Kidney (tissue), 14 donors: ENCODE results near the gene NLRP14. TPM values are rescaled to one million over a fixed set of nuclear protein-coding genes. Genes with fewer than 3 reads are reported as not detected.

Experiments
- DNase-seq, 5 donors: peaks; one replicate each; pipeline ENCODE4 v3.0.0-alpha.2; 2013 to 2020
- FAIRE-seq: peaks from 2 replicates; lab custom pipeline; 2012; peaks lifted over from hg19 to GRCh38; lab: Jason Lieb, UNC
- H3K27ac ChIP-seq, 2 donors: one replicate each; pipeline ENCODE4 v1.7.0; 2013; ENCODE audit warnings: low read depth in 2 of 2, low read length in 2 of 2, inconsistent platforms in 1 of 2
- H3K27me3 ChIP-seq: one replicate; pipeline ENCODE4 v1.7.1; 2013; ENCODE audit warnings: low read length, inconsistent platforms; ENCODE audit not compliant: control insufficient read depth, insufficient read depth
- H3K36me3 ChIP-seq, 3 donors: one replicate each; pipeline versions ENCODE4 v1.7.0 to v1.7.1; 2013; ENCODE audit warnings: low read length in 3 of 3, control low read depth in 1 of 3, inconsistent platforms in 1 of 3; ENCODE audit not compliant: insufficient read depth in 3 of 3, control insufficient read depth in 2 of 3
- H3K4me1 ChIP-seq, 3 donors: one replicate each; pipeline versions ENCODE4 v1.7.0 to v1.7.1; 2013; ENCODE audit warnings: low read length in 3 of 3, inconsistent platforms in 1 of 3, low read depth in 1 of 3; ENCODE audit not compliant: control insufficient read depth in 2 of 3, insufficient read depth in 2 of 3
- H3K4me3 ChIP-seq, 3 donors: one replicate each; pipeline versions ENCODE4 v1.7.0 to v1.8.1; 2013; ENCODE audit warnings: low read length in 3 of 3, control low read depth in 1 of 3, inconsistent platforms in 1 of 3
- H3K9ac ChIP-seq, 3 donors: one replicate each; pipeline versions ENCODE4 v1.7.0 to v1.7.1; 2013; ENCODE audit warnings: low read length in 3 of 3, control low read depth in 1 of 3, inconsistent platforms in 1 of 3
- H3K9me3 ChIP-seq, 3 donors: one replicate each; pipeline versions ENCODE4 v1.7.0 to v1.7.1; 2013; ENCODE audit warnings: low read length in 3 of 3, control low read depth in 1 of 3, inconsistent platforms in 1 of 3; ENCODE audit not compliant: control insufficient read depth in 2 of 3, insufficient read depth in 1 of 3
- intact Hi-C: fragments of 100-400 bp; cut with DNase I; formaldehyde crosslinking; loops from one replicate; pipeline ENCODE4 v1.11.1; 2022
- polyA plus RNA-seq: library from polyadenylated mRNA; stranded (reverse); fragments of 350-450 nt; fragmentation: Illumina TruSeq; extraction: RNeasy Lipid Tissue Mini Kit (QIAGEN cat#74804); gene quantifications from one replicate; pipeline ENCODE4 v1.2.3, GENCODE V29; 2014; ENCODE audit warnings: low read depth, low replicate concordance; ENCODE audit not compliant: insufficient read depth
- total RNA-seq: library from RNA; stranded (reverse); fragmentation: NEBNext Ultra II Directional; extraction: Animal tissue kit (Norgen Biotek cat#: 25700); gene quantifications from one replicate; pipeline ENCODE4 v1.2.1, GENCODE V29; 2021
- TF ChIP-seq, protein P1 (sequence below): IDR thresholded peaks from 3 replicates; pipeline ENCODE4 v1.5.1; 2012; ENCODE audit warnings: mild to moderate bottlenecking, moderate library complexity, borderline replicate concordance; ENCODE audit not compliant: insufficient read depth; ENCODE audit errors: extremely low read depth
- donor health status: control.
- donor health status: control.
- donor health status: control.
- donor health status: control.
- donor health status: control.
- donor health status: DM: yes; HTN: yes; CAD: no.
- donor health status: Normal renal cell carcinoma (clear cell type).

The NLRP14 gene
- total and polyA plus RNA-seq, 2 donors from 2014 or later: 0.28 to 0.47 TPM

DNA sequence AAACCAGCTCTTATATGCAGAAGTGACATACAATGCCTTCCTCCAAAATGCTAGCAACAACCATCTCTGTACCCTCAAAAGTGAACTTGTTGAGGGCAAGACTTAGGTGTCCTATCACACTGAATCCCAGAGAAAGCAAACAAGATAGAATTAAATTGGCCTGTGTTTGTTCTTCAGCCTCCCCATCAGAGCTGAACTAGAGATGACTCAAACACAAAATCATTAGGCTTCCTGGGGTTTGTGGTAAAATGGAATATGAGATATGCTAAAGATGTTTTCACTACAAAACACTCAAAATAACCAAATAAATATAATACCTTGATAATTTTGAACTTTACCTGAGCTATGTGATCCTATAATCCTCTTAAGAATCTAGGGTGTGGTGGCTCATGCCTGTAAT lies 31.8 kb upstream of the NLRP14 start:
- TF ChIP-seq, protein P1, sequence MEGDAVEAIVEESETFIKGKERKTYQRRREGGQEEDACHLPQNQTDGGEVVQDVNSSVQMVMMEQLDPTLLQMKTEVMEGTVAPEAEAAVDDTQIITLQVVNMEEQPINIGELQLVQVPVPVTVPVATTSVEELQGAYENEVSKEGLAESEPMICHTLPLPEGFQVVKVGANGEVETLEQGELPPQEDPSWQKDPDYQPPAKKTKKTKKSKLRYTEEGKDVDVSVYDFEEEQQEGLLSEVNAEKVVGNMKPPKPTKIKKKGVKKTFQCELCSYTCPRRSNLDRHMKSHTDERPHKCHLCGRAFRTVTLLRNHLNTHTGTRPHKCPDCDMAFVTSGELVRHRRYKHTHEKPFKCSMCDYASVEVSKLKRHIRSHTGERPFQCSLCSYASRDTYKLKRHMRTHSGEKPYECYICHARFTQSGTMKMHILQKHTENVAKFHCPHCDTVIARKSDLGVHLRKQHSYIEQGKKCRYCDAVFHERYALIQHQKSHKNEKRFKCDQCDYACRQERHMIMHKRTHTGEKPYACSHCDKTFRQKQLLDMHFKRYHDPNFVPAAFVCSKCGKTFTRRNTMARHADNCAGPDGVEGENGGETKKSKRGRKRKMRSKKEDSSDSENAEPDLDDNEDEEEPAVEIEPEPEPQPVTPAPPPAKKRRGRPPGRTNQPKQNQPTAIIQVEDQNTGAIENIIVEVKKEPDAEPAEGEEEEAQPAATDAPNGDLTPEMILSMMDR: no peak
- Histone ChIP-seq H3K36me3 (no peaks in the 10 kb centered on the region), H3K27me3 (no peaks in the 10 kb centered on the region), H3K9me3 (peaks cover 0 to 5% (median 0%) of the 10 kb centered on the region in 3 donors), H3K4me3 (no peak overlapping the region), H3K9ac (no peak overlapping the region), H3K27ac (no peak overlapping the region), H3K4me1 (no peaks in the 10 kb centered on the region)
- FAIRE-seq (no peak), DNase-seq (no peak)
- intact Hi-C loops: no loop called here

DNA sequence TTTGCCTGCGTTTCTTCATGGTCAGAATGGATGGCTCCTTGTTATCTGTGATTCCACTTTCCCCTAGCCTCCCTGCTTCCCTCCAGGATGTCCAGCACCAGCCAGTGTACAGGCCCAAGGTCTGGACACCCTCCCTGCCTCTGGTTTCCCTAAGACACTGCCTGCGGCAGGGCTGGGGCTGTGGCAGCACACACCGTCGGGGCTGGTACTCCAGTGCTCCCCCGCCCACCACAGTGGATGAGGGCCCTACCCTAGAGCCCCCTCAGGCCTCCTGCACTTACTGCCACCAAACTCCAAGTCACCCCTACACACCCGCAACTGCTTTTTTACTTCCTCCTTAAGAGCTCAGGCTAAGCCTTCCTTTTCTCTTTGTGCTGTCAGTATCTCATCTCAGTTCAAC lies 29.1 kb upstream of the NLRP14 start:
- TF ChIP-seq, protein P1: no peak
- intact Hi-C loops: no loop called here

DNA sequence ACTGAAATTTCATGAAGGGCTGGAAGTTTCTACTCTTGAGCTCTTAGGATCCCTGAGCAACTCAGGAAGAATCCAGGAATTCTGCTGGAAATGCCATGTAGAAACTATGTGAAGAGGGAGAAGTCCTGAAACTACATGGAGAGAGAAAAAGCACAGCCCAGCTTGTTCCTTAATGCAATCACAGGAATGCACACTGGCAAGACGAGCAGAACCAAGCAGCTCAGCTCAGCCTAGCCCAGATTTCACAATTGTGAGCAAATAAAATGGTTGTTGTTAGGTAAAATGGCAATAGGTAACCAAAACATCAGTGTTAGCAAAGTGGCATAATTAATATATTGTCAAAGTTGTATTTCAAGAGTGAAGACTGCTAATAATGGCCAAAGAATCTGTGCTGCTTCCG lies 28.3 kb upstream of the NLRP14 start:
- Histone ChIP-seq H3K9ac (no peak overlapping the region), H3K27ac (no peak overlapping the region), H3K27me3 (no peaks in the 10 kb centered on the region), H3K4me3 (no peak overlapping the region), H3K36me3 (no peaks in the 10 kb centered on the region), H3K4me1 (no peaks in the 10 kb centered on the region), H3K9me3 (no peaks in the 10 kb centered on the region)
- FAIRE-seq (no peak), DNase-seq (no peak)
- TF ChIP-seq, protein P1: no peak
- intact Hi-C loops: no loop called here

More for the DNA sequence above, 29.1 kb upstream of the NLRP14 start:
- DNase-seq: no peak
- Histone ChIP-seq H3K4me1 (no peaks in the 10 kb centered on the region), H3K9ac (no peak overlapping the region), H3K9me3 (peaks cover 0 to 4% (median 0%) of the 10 kb centered on the region in 3 donors), H3K27ac (no peak overlapping the region), H3K4me3 (no peak overlapping the region), H3K27me3 (no peaks in the 10 kb centered on the region), H3K36me3 (no peaks in the 10 kb centered on the region)
- no peak for FAIRE-seq
